HepG2 (cell line): ENCODE results near the gene BIRC2. TPM values are rescaled to one million over a fixed set of nuclear protein-coding genes. Genes with fewer than 3 reads are reported as not detected.

Experiments used
- ARID2 ChIP-seq: sonication (generic); formaldehyde crosslinking; IDR thresholded peaks from 2 replicates; pipeline ENCODE4 v1.8.1; 2022; ENCODE audit warnings: mild to moderate bottlenecking, missing genetic modification reagents, borderline replicate concordance
- HDAC2 ChIP-seq: sonication (generic); formaldehyde crosslinking; IDR thresholded peaks from 2 replicates; pipeline ENCODE4 v1.4.0; 2020; ENCODE audit warnings: missing genetic modification reagents
- JUN ChIP-seq: sonication (generic); formaldehyde crosslinking; IDR thresholded peaks from 2 replicates; pipeline ENCODE4 v1.4.0; 2020; ENCODE audit warnings: mild to moderate bottlenecking, missing genetic modification reagents
- PCBP1 ChIP-seq: fragments of 200-400 bp; formaldehyde crosslinking; IDR thresholded peaks from 2 replicates; pipeline ENCODE4 v1.6.1; 2017; ENCODE audit warnings: mild to moderate bottlenecking, low read depth, low read length, borderline replicate concordance
- PHF20 ChIP-seq: sonication (generic); formaldehyde crosslinking; IDR thresholded peaks from 2 replicates; pipeline ENCODE4 v1.5.0; 2020; ENCODE audit warnings: mild to moderate bottlenecking, missing genetic modification reagents
- RARG ChIP-seq: sonication (generic); formaldehyde crosslinking; IDR thresholded peaks from 2 replicates; pipeline ENCODE4 v1.4.0; 2020; ENCODE audit warnings: low read depth, mild to moderate bottlenecking, missing genetic modification reagents
- RFXANK ChIP-seq: IDR thresholded peaks from 2 replicates; pipeline ENCODE4 v1.6.1; 2016
- SAP130 ChIP-seq: IDR thresholded peaks from 2 replicates; pipeline ENCODE4 v1.6.1; 2016; ENCODE audit warnings: low read depth
- ZFP82 ChIP-seq: sonication (generic); formaldehyde crosslinking; IDR thresholded peaks from 2 replicates; pipeline ENCODE4 v1.5.1; 2020; ENCODE audit warnings: mild to moderate bottlenecking, missing genetic modification reagents, borderline replicate concordance
- ZFY ChIP-seq: sonication (generic); formaldehyde crosslinking; IDR thresholded peaks from 2 replicates; pipeline ENCODE4 v1.4.0; 2020; ENCODE audit warnings: missing genetic modification reagents
- ZNF337 ChIP-seq: sonication (generic); formaldehyde crosslinking; IDR thresholded peaks from 2 replicates; pipeline ENCODE4 v1.5.1; 2020; ENCODE audit warnings: missing genetic modification reagents, low read depth, mild to moderate bottlenecking, borderline replicate concordance
- ZNF343 ChIP-seq: sonication (generic); formaldehyde crosslinking; IDR thresholded peaks from 2 replicates; pipeline ENCODE4 v1.4.0; 2020; ENCODE audit warnings: mild to moderate bottlenecking, missing genetic modification reagents
- ZNF382 ChIP-seq: sonication (generic); formaldehyde crosslinking; IDR thresholded peaks from 2 replicates; pipeline ENCODE4 v1.5.0; 2020; ENCODE audit warnings: missing genetic modification reagents, mild to moderate bottlenecking, borderline replicate concordance
- ZNF468 ChIP-seq: sonication (generic); formaldehyde crosslinking; IDR thresholded peaks from 2 replicates; pipeline ENCODE4 v1.8.0; 2022; ENCODE audit warnings: mild to moderate bottlenecking, moderate library complexity, missing genetic modification reagents
- ZNF841 ChIP-seq: sonication (generic); formaldehyde crosslinking; IDR thresholded peaks from 2 replicates; pipeline ENCODE4 v1.8.1; 2023; ENCODE audit warnings: missing genetic modification reagents, borderline replicate concordance
- polyA plus RNA-seq, 8 experiments: library from polyadenylated mRNA; depleted of rRNA in 3 of 8; stranded (reverse) in 7 of 8; unstranded in 1 of 8; fragments of >200 nt; fragmentation: Illumina TruSeq in 4 of 8; extraction: Trizol in 4 of 8; gene quantifications; 2 replicates each; pipeline versions ENCODE4 v1.2.1 to v1.2.3, GENCODE V29; 2011 to 2016; ENCODE audit warnings: low read depth in 4 of 8, missing spikeins in 1 of 8, mixed read lengths in 1 of 8; ENCODE audit not compliant: insufficient read depth in 1 of 8
- total RNA-seq, 5 experiments: library from RNA; depleted of rRNA; stranded (reverse); fragments of >200 nt; fragmentation: Illumina TruSeq; extraction: Trizol; gene quantifications; 2 replicates each; pipeline ENCODE4 v1.2.3, GENCODE V29; 2016; ENCODE audit warnings: low read depth in 1 of 5
- TF ChIP-seq, protein P1 (sequence below): sonication (generic); formaldehyde crosslinking; IDR thresholded peaks from 2 replicates; pipeline ENCODE4 v1.4.0; 2020; ENCODE audit warnings: mild to moderate bottlenecking, missing genetic modification reagents
- TF ChIP-seq, protein P2 (sequence below): sonication (generic); formaldehyde crosslinking; conservative IDR thresholded peaks from 2 replicates; pipeline ENCODE4 v1.4.0; 2020; ENCODE audit warnings: missing genetic modification reagents
- TF ChIP-seq, protein P3 (sequence below): sonication (generic); formaldehyde crosslinking; IDR thresholded peaks from 2 replicates; pipeline ENCODE4 v1.5.0; 2020; ENCODE audit warnings: mild to moderate bottlenecking, missing genetic modification reagents

Gene BIRC2
- total and polyA plus RNA-seq, 2 of the 13 experiments (the other 11 are each of a cell fraction or from before 2014, with no cell fraction given), result 61.7 to 62.2 TPM

DNA sequence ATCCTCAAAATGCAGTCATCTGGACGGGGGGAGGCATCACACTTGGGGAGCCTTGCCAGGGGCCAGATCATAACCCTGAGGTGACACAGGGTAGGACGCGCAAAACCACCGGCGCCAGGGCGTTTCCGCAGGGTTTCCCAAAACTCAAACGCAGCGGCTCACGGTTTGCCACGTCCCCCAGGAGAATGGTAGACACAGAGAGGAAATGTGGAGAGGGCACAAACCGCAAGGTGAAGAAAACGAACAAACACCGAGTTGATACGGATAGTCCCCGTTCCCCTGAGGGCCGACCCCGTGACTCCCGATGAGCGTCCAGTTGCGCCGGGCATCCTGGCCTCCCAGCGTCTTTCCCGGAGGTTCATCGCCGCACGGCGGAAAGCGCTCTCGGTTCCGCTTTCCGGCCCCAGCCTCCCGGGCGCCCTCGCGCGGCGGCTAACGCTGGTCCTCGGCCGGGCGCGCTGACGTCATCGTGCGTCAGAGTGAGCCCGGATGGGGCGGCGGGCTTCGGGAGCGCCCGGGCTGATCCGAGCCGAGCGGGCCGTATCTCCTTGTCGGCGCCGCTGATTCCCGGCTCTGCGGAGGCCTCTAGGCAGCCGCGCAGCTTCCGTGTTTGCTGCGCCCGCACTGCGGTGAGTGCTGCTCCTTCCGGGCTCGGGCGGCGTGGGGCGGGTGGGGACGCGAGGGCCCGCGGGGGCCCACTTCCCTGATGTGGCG, at the start of gene BIRC2 (continued):
- TF ChIP-seq PCBP1 (no peak), JUN (CRISPR knock-in tag) (peak; percentile 78; the same call in 1 of the 2 replicates), ZNF382 (CRISPR knock-in tag) (no peak), SAP130 (CRISPR knock-in tag) (peak; percentile 81), ZNF343 (no peak), ZNF337 (CRISPR knock-in tag) (no peak), HDAC2 (peak; percentile 28; the same call in 1 of the 2 replicates), ZFY (CRISPR knock-in tag) (peak; percentile 88), ZFP82 (CRISPR knock-in tag) (peak; percentile 24; the same call in 1 of the 2 replicates), ZNF468 (CRISPR knock-in tag) (no peak), ZNF841 (CRISPR knock-in tag) (no peak), ARID2 (no peak), RARG (peak; percentile 84; the same call in 1 of the 2 replicates), RFXANK (CRISPR knock-in tag) (no peak), PHF20 (peak; percentile 60; the same call in 1 of the 2 replicates)
- TF ChIP-seq, protein P1, sequence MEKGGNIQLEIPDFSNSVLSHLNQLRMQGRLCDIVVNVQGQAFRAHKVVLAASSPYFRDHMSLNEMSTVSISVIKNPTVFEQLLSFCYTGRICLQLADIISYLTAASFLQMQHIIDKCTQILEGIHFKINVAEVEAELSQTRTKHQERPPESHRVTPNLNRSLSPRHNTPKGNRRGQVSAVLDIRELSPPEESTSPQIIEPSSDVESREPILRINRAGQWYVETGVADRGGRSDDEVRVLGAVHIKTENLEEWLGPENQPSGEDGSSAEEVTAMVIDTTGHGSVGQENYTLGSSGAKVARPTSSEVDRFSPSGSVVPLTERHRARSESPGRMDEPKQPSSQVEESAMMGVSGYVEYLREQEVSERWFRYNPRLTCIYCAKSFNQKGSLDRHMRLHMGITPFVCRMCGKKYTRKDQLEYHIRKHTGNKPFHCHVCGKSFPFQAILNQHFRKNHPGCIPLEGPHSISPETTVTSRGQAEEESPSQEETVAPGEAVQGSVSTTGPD (CRISPR knock-in tag), result no peak
- TF ChIP-seq, protein P2, sequence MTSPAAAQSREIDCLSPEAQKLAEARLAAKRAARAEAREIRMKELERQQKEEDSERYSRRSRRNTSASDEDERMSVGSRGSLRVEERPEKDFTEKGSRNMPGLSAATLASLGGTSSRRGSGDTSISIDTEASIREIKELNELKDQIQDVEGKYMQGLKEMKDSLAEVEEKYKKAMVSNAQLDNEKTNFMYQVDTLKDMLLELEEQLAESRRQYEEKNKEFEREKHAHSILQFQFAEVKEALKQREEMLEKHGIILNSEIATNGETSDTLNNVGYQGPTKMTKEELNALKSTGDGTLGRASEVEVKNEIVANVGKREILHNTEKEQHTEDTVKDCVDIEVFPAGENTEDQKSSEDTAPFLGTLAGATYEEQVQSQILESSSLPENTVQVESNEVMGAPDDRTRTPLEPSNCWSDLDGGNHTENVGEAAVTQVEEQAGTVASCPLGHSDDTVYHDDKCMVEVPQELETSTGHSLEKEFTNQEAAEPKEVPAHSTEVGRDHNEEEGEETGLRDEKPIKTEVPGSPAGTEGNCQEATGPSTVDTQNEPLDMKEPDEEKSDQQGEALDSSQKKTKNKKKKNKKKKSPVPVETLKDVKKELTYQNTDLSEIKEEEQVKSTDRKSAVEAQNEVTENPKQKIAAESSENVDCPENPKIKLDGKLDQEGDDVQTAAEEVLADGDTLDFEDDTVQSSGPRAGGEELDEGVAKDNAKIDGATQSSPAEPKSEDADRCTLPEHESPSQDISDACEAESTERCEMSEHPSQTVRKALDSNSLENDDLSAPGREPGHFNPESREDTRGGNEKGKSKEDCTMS (CRISPR knock-in tag), result no peak
- TF ChIP-seq, protein P3, sequence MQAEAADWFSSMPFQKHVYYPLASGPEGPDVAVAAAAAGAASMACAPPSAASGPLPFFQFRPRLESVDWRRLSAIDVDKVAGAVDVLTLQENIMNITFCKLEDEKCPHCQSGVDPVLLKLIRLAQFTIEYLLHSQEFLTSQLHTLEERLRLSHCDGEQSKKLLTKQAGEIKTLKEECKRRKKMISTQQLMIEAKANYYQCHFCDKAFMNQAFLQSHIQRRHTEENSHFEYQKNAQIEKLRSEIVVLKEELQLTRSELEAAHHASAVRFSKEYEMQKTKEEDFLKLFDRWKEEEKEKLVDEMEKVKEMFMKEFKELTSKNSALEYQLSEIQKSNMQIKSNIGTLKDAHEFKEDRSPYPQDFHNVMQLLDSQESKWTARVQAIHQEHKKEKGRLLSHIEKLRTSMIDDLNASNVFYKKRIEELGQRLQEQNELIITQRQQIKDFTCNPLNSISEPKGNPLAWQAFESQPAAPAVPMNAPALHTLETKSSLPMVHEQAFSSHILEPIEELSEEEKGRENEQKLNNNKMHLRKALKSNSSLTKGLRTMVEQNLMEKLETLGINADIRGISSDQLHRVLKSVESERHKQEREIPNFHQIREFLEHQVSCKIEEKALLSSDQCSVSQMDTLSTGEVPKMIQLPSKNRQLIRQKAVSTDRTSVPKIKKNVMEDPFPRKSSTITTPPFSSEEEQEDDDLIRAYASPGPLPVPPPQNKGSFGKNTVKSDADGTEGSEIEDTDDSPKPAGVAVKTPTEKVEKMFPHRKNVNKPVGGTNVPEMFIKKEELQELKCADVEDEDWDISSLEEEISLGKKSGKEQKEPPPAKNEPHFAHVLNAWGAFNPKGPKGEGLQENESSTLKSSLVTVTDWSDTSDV (CRISPR knock-in tag), result no peak
